ENCODE results near the gene PRKCE. TPM values are rescaled to one million over a fixed set of nuclear protein-coding genes. Genes with fewer than 3 reads are reported as not detected.

PRKCE gene
- total RNA-seq, 1 experiment from 2014 or later = 14.0 TPM

- Histone ChIP-seq H3K36me3 (ENCODE audit: control insufficient read depth, insufficient read depth, low read length) (no peaks in the 10 kb centered on the region), H3K27ac (ENCODE audit: low read length) (no peak overlapping the region), H3K4me1 (ENCODE audit: control insufficient read depth, insufficient read depth, low read length) (no peaks in the 10 kb centered on the region), H3K4me3 (ENCODE audit: low read depth in 2 of 2, low read length in 2 of 2) (no peak overlapping the region), H3K9me3 (ENCODE audit: control insufficient read depth, insufficient read depth, low read depth, low read length) (no peaks in the 10 kb centered on the region), H3K27me3 (ENCODE audit: control insufficient read depth, insufficient read depth, low read length) (no peaks in the 10 kb centered on the region)
- ChIA-PET POLR2A (no interaction called here), CTCF (no interaction called here)
- no peak for DNase-seq (ENCODE audit: low read depth, low spot score)
- BruUV-seq (replicated peaks) = no TSS peak
- TF ChIP-seq REST (IDR thresholded peaks at IDR 0.05; ENCODE audit: insufficient read depth in 1 of 2, low read depth in 2 of 2, low read length in 1 of 2) = no peak
- TF ChIP-seq POLR2AphosphoS5 (IDR thresholded peaks at IDR 0.05; ENCODE audit: low read depth, low read length) = no peak
- TF ChIP-seq SIN3A (IDR thresholded peaks at IDR 0.05; ENCODE audit: borderline replicate concordance, insufficient read depth, low read depth, low read length) = no peak
- TF ChIP-seq CTCF (IDR thresholded peaks at IDR 0.05) = no peak
- no peak for TF ChIP-seq TCF7L2 (IDR thresholded peaks at IDR 0.05; ENCODE audit: low read depth, low read length)
- intact Hi-C loops (cut with micrococcal nuclease; ENCODE audit: unreplicated experiment) (no loop called here), in situ Hi-C loops (cut with HindIII; ENCODE audit: low pct_unique_long_range_greater_than_20kb, low sequenced_read_pairs) (no loop called here)
- no peak for ATAC-seq
Measured at GRCh38 chr2:45772038-45772437, 120.6 kb downstream of the PRKCE start.

GRCh38 chr2:45773909-45774308, 122.4 kb downstream of the PRKCE start:
- no peak for TF ChIP-seq SIN3A (IDR thresholded peaks at IDR 0.05; ENCODE audit: borderline replicate concordance, insufficient read depth, low read depth, low read length)
- no peak for TF ChIP-seq REST (IDR thresholded peaks at IDR 0.05; ENCODE audit: insufficient read depth in 1 of 2, low read depth in 2 of 2, low read length in 1 of 2)
- TF ChIP-seq CTCF (IDR thresholded peaks at IDR 0.05) = no peak
- TF ChIP-seq TCF7L2 (IDR thresholded peaks at IDR 0.05; ENCODE audit: low read depth, low read length) = no peak
- no peak for TF ChIP-seq POLR2AphosphoS5 (IDR thresholded peaks at IDR 0.05; ENCODE audit: low read depth, low read length)
- ATAC-seq (no peak), DNase-seq (ENCODE audit: low read depth, low spot score) (no peak)
- Histone ChIP-seq H3K27ac (ENCODE audit: low read length) (no peak overlapping the region), H3K4me3 (ENCODE audit: low read depth in 2 of 2, low read length in 2 of 2) (no peak overlapping the region), H3K36me3 (ENCODE audit: control insufficient read depth, insufficient read depth, low read length) (no peaks in the 10 kb centered on the region), H3K27me3 (ENCODE audit: control insufficient read depth, insufficient read depth, low read length) (no peaks in the 10 kb centered on the region), H3K9me3 (ENCODE audit: control insufficient read depth, insufficient read depth, low read depth, low read length) (no peaks in the 10 kb centered on the region), H3K4me1 (ENCODE audit: control insufficient read depth, insufficient read depth, low read length) (no peaks in the 10 kb centered on the region)
- in situ Hi-C loops (cut with HindIII; ENCODE audit: low pct_unique_long_range_greater_than_20kb, low sequenced_read_pairs) = no loop called here
- ChIA-PET CTCF (no interaction called here), POLR2A (no interaction called here)
- intact Hi-C loops (cut with micrococcal nuclease; ENCODE audit: unreplicated experiment) = no loop called here
- BruUV-seq (replicated peaks) = no TSS peak
